Measurements from ENCODE around the gene ERBB4. TPM values are rescaled to one million over a fixed set of nuclear protein-coding genes. Genes with fewer than 3 reads are reported as not detected.

The ERBB4 gene
- total RNA-seq, 4 donors from 2014 or later = 0.04 to 0.57 (median 0.35) TPM; not detected in 1

GRCh38 chr2:211762479-211762878, 776.1 kb downstream of the ERBB4 start:
- Histone ChIP-seq H3K9me3 (no peaks in the 10 kb centered on the region), H3K4me3 (no peak overlapping the region), H3K36me3 (no peaks in the 10 kb centered on the region), H3K27me3 (no peaks in the 10 kb centered on the region), H3K4me1 (peaks cover 0 to 17% (median 2%) of the 10 kb centered on the region in 3 donors), H3K27ac (no peak overlapping the region)
- TF ChIP-seq CTCF (IDR thresholded peaks at IDR 0.05) = no peak
- TF ChIP-seq POLR2A (IDR thresholded peaks at IDR 0.05) = no peak
- intact Hi-C loops (cut with DNase I) = no loop called here
- WGBS, 2 donors = 59 to 67% methylated on average over 3 of the region's 3 CpGs
- DNase-seq = no peak

GRCh38 chr2:211760103-211760502, 778.5 kb downstream of the ERBB4 start:
- Histone ChIP-seq H3K9me3 (no peaks in the 10 kb centered on the region), H3K27me3 (no peaks in the 10 kb centered on the region), H3K4me3 (no peak overlapping the region), H3K36me3 (no peaks in the 10 kb centered on the region), H3K27ac (no peak overlapping the region), H3K4me1 (no peaks in the 10 kb centered on the region)
- no peak for TF ChIP-seq CTCF (IDR thresholded peaks at IDR 0.05)
- no peak for TF ChIP-seq POLR2A (IDR thresholded peaks at IDR 0.05)
- intact Hi-C loops (cut with DNase I) = no loop called here
- DNase-seq = no peak
- WGBS, 2 donors = 20 to 32% methylated on average over 1 of the region's 1 CpG

- Histone ChIP-seq H3K4me1 (no peaks in the 10 kb centered on the region), H3K36me3 (no peaks in the 10 kb centered on the region), H3K4me3 (no peak overlapping the region), H3K9me3 (no peaks in the 10 kb centered on the region), H3K27me3 (no peaks in the 10 kb centered on the region), H3K27ac (no peak overlapping the region)
- intact Hi-C loops (cut with DNase I) = no loop called here
- no peak for DNase-seq
- WGBS, 2 donors = 65 to 79% methylated on average over 2 of the region's 2 CpGs
- TF ChIP-seq POLR2A (IDR thresholded peaks at IDR 0.05) (no peak), CTCF (IDR thresholded peaks at IDR 0.05) (no peak)
Observed at GRCh38 chr2:211756266-211756665, 782.3 kb downstream of the ERBB4 start.

GRCh38 chr2:211755187-211755586, 783.4 kb downstream of the ERBB4 start:
- 96% methylated on average over 8 of the region's 8 CpGs for WGBS, 2 donors
- no peaks in the 10 kb centered on the region for H3K27me3 ChIP-seq

GRCh38 chr2:211751848-211752247, 786.8 kb downstream of the ERBB4 start:
- intact Hi-C loops (cut with DNase I) = no loop called here
- H3K4me3 ChIP-seq = no peak overlapping the region
- WGBS, 2 donors = 51 to 58% methylated on average over 3 of the region's 3 CpGs

More at GRCh38 chr2:211755187-211755586, 783.4 kb downstream of the ERBB4 start:
- no peak for DNase-seq
- Histone ChIP-seq H3K27ac (no peak overlapping the region), H3K4me3 (no peak overlapping the region), H3K4me1 (no peaks in the 10 kb centered on the region), H3K36me3 (no peaks in the 10 kb centered on the region), H3K9me3 (no peaks in the 10 kb centered on the region)
- intact Hi-C loops (cut with DNase I) = no loop called here
- TF ChIP-seq POLR2A (IDR thresholded peaks at IDR 0.05) (no peak), CTCF (IDR thresholded peaks at IDR 0.05) (no peak)

More at GRCh38 chr2:211751848-211752247, 786.8 kb downstream of the ERBB4 start:
- Histone ChIP-seq H3K27ac (no peak overlapping the region), H3K9me3 (no peaks in the 10 kb centered on the region), H3K27me3 (no peaks in the 10 kb centered on the region), H3K4me1 (no peaks in the 10 kb centered on the region), H3K36me3 (no peaks in the 10 kb centered on the region)
- TF ChIP-seq POLR2A (IDR thresholded peaks at IDR 0.05) (no peak), CTCF (IDR thresholded peaks at IDR 0.05) (no peak)
- no peak for DNase-seq

Data from esophagus squamous epithelium (tissue), 5 donors.